ENCODE data around the gene PCOLCE2.

Gene PCOLCE2

GRCh38 chr3:142863010-142863817, 25.7 kb downstream of the PCOLCE2 start:
- no peaks in the 10 kb centered on the region for H3K4me1 ChIP-seq (ENCODE audit: control insufficient read depth, low read length)
- no peaks in the 10 kb centered on the region for H3K36me3 ChIP-seq (ENCODE audit: control insufficient read depth, low read length)
- H3K4me2 ChIP-seq (ENCODE audit: low read length), result no peak overlapping the region
- no peaks in the 10 kb centered on the region for H3K9me3 ChIP-seq (ENCODE audit: control insufficient read depth, insufficient read depth, low read length)
- H3F3A ChIP-seq (ENCODE audit: control insufficient read depth, insufficient read depth), result no peaks in the 10 kb centered on the region
- no peak overlapping the region for H3K4me3 ChIP-seq (ENCODE audit: low read length)
- peaks cover 19% of the 10 kb centered on the region for H3K27me3 ChIP-seq (ENCODE audit: control insufficient read depth, low read length)
- H3K27ac ChIP-seq (ENCODE audit: low read depth, low read length), result no peak overlapping the region
- H4K20me1 ChIP-seq (ENCODE audit: control insufficient read depth, insufficient read depth, low read depth, low read length), result no peaks in the 10 kb centered on the region
- no peaks in the 10 kb centered on the region for H3K9me2 ChIP-seq (replicated peaks; ENCODE audit: control insufficient read depth, low read length)
- no peaks in the 10 kb centered on the region for H3K79me2 ChIP-seq (ENCODE audit: control insufficient read depth, low read length)
- TF ChIP-seq EZH2phosphoT487 (IDR thresholded peaks at IDR 0.05; ENCODE audit: borderline replicate concordance, low read length) (no peak), CTCF (IDR thresholded peaks at IDR 0.05; ENCODE audit: low read depth, low read length, poor library complexity, severe bottlenecking) (no peak)

GRCh38 chr3:142861926-142862325, 27.0 kb downstream of the PCOLCE2 start:
- peaks cover 22% of the 10 kb centered on the region for H3K27me3 ChIP-seq (ENCODE audit: control insufficient read depth, low read length)
- H3K4me1 ChIP-seq (ENCODE audit: control insufficient read depth, low read length), result no peaks in the 10 kb centered on the region
- H3K4me3 ChIP-seq (ENCODE audit: low read length), result no peak overlapping the region
- no peaks in the 10 kb centered on the region for H4K20me1 ChIP-seq (ENCODE audit: control insufficient read depth, insufficient read depth, low read depth, low read length)
- H3K27ac ChIP-seq (ENCODE audit: low read depth, low read length), result no peak overlapping the region
- H3K36me3 ChIP-seq (ENCODE audit: control insufficient read depth, low read length), result no peaks in the 10 kb centered on the region
- no peaks in the 10 kb centered on the region for H3F3A ChIP-seq (ENCODE audit: control insufficient read depth, insufficient read depth)
- H3K9me2 ChIP-seq (replicated peaks; ENCODE audit: control insufficient read depth, low read length), result no peaks in the 10 kb centered on the region
- H3K9me3 ChIP-seq (ENCODE audit: control insufficient read depth, insufficient read depth, low read length), result no peaks in the 10 kb centered on the region
- no peaks in the 10 kb centered on the region for H3K79me2 ChIP-seq (ENCODE audit: control insufficient read depth, low read length)
- H3K4me2 ChIP-seq (ENCODE audit: low read length), result no peak overlapping the region
- TF ChIP-seq CTCF (IDR thresholded peaks at IDR 0.05; ENCODE audit: low read depth, low read length, poor library complexity, severe bottlenecking) (no peak), EZH2phosphoT487 (IDR thresholded peaks at IDR 0.05; ENCODE audit: borderline replicate concordance, low read length) (no peak)

GRCh38 chr3:142858043-142858442, 30.8 kb downstream of the PCOLCE2 start:
- Histone ChIP-seq H3K79me2 (ENCODE audit: control insufficient read depth, low read length) (no peaks in the 10 kb centered on the region), H3K4me1 (ENCODE audit: control insufficient read depth, low read length) (no peaks in the 10 kb centered on the region), H3K9me2 (replicated peaks; ENCODE audit: control insufficient read depth, low read length) (no peaks in the 10 kb centered on the region), H3K4me3 (ENCODE audit: low read length) (no peak overlapping the region), H3F3A (ENCODE audit: control insufficient read depth, insufficient read depth) (no peaks in the 10 kb centered on the region), H4K20me1 (ENCODE audit: control insufficient read depth, insufficient read depth, low read depth, low read length) (no peaks in the 10 kb centered on the region), H3K4me2 (ENCODE audit: low read length) (no peak overlapping the region), H3K27me3 (ENCODE audit: control insufficient read depth, low read length) (peaks cover 26% of the 10 kb centered on the region), H3K9me3 (ENCODE audit: control insufficient read depth, insufficient read depth, low read length) (no peaks in the 10 kb centered on the region), H3K36me3 (ENCODE audit: control insufficient read depth, low read length) (no peaks in the 10 kb centered on the region), H3K27ac (ENCODE audit: low read depth, low read length) (no peak overlapping the region)
- no peak for TF ChIP-seq EZH2phosphoT487 (IDR thresholded peaks at IDR 0.05; ENCODE audit: borderline replicate concordance, low read length)
- no peak for TF ChIP-seq CTCF (IDR thresholded peaks at IDR 0.05; ENCODE audit: low read depth, low read length, poor library complexity, severe bottlenecking)
